GM12878 (cell line): ENCODE data around the gene LETM1. TPM values are rescaled to one million over a fixed set of nuclear protein-coding genes. Genes with fewer than 3 reads are reported as not detected.

Source experiments
- BACH1 ChIP-seq: fragments of 450-650 bp; IDR thresholded peaks from 2 replicates; pipeline ENCODE4 v1.6.1; 2017; ENCODE audit warnings: mild to moderate bottlenecking, borderline replicate concordance
- MYC ChIP-seq: IDR thresholded peaks from 2 replicates; pipeline ENCODE4 v1.6.1; 2011; ENCODE audit warnings: mild to moderate bottlenecking, low read length, moderate library complexity, inconsistent platforms; ENCODE audit not compliant: insufficient read depth, insufficient replicate concordance, insufficient read length, severe bottlenecking
- SREBF2 ChIP-seq: IDR thresholded peaks from 2 replicates; pipeline ENCODE4 v1.6.1; 2012; ENCODE audit warnings: mild to moderate bottlenecking, low read length
- ZSCAN29 ChIP-seq: fragments of 450-650 bp; IDR thresholded peaks from 2 replicates; pipeline ENCODE4 v1.6.1; 2017; ENCODE audit warnings: mild to moderate bottlenecking, moderate library complexity
- polyA plus RNA-seq, 11 experiments: library from polyadenylated mRNA; depleted of rRNA in 4 of 11; unstranded in 6 of 11; stranded (reverse) in 5 of 11; fragments of >200 nt; fragmentation: Nextera tagmentation in 4 of 11; fragmentation: Illumina TruSeq in 1 of 11; extraction: Ambion mirVana in 4 of 11; extraction: Trizol in 1 of 11; gene quantifications; 1 replicate in 1 of 11; 2 replicates in 10 of 11; pipeline versions ENCODE4 v1.2.1 to v1.2.3, GENCODE V29; 2011 to 2016; ENCODE audit warnings: inconsistent platforms in 2 of 11, missing spikeins in 2 of 11, low read depth in 1 of 11
- total RNA-seq, 4 experiments: library from RNA; depleted of rRNA in 3 of 4; stranded (reverse); fragments of >200 nt in 3 of 4; fragmentation: Illumina TruSeq in 1 of 4; extraction: Trizol in 1 of 4; gene quantifications; 2 replicates each; pipeline versions ENCODE4 v1.2.1 to v1.2.3, GENCODE V29; 2013 to 2021
- TF ChIP-seq, protein P1 (sequence below): IDR thresholded peaks from 2 replicates; pipeline ENCODE4 v1.6.1; 2011; ENCODE audit warnings: borderline replicate concordance, low read depth, mild to moderate bottlenecking, moderate library complexity, mixed read lengths, low read length; ENCODE audit not compliant: insufficient read depth; ENCODE audit errors: extremely low read length
- TF ChIP-seq, protein P2 (sequence below): IDR thresholded peaks from 2 replicates; pipeline ENCODE4 v1.6.1; 2012; ENCODE audit warnings: low read length, inconsistent platforms
- TF ChIP-seq, protein P3 (sequence below), 3 experiments: IDR thresholded peaks in 2 of 3; conservative IDR thresholded peaks in 1 of 3; 2 replicates each; pipeline ENCODE4 v1.5.1; 2011; ENCODE audit warnings: low read depth in 3 of 3, low read length in 3 of 3, mild to moderate bottlenecking in 3 of 3, control low read depth in 2 of 3, moderate library complexity in 2 of 3, inconsistent platforms in 1 of 3, mixed read lengths in 1 of 3; ENCODE audit not compliant: control insufficient read depth in 2 of 3, insufficient read depth in 1 of 3; ENCODE audit errors: extremely low read depth in 1 of 3

LETM1 gene
- total and polyA plus RNA-seq, 10 of the 15 experiments (the other 5 are each of a cell fraction or from before 2014, with no cell fraction given), result 2.6 to 65.2 (median 30.2) TPM

DNA sequence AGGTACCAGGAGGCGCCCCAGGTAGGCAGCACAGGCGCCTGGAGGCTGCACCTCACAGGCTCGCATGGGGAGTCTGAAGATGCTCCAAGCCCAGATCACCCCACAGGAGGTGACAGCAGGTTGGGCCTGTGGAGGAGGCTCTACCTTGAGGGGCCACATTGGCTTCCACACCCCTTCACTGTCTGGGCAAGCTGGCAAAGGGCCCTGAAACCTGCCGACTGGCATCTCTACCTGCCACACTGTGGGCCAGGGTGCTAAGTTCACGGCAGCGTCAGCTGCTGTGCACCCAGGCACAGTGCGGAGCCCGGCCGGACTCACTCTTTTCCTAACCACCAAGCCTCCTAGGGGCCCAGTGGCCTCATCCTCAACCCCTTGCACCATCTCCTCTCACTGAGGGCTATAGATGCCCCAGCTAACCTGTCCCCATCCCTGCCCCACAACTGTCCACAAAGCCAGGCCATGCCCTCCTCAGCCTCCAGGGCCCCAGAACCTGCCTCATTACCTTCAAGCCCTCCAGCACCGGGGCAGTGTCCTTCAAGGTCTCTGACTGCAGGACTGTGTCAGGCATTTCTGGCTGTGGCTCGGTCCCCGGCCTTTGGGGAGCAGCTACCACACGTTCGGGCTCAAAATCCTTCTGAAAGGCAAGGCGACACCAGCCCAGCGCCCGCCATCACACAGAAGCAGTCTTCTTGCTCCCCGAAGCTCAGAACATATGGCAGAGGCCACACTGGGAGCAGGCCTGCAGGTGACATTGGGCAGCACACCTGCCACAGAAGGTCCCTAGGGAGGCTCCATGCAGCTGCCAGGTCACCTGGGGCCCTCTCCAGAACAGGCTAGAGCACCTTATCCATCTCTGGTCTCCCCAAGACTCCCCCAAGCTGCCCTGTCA is 34.0 kb downstream of the LETM1 start (continued):
- TF ChIP-seq, protein P1, sequence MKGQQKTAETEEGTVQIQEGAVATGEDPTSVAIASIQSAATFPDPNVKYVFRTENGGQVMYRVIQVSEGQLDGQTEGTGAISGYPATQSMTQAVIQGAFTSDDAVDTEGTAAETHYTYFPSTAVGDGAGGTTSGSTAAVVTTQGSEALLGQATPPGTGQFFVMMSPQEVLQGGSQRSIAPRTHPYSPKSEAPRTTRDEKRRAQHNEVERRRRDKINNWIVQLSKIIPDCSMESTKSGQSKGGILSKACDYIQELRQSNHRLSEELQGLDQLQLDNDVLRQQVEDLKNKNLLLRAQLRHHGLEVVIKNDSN, result no peak
- TF ChIP-seq, protein P2, sequence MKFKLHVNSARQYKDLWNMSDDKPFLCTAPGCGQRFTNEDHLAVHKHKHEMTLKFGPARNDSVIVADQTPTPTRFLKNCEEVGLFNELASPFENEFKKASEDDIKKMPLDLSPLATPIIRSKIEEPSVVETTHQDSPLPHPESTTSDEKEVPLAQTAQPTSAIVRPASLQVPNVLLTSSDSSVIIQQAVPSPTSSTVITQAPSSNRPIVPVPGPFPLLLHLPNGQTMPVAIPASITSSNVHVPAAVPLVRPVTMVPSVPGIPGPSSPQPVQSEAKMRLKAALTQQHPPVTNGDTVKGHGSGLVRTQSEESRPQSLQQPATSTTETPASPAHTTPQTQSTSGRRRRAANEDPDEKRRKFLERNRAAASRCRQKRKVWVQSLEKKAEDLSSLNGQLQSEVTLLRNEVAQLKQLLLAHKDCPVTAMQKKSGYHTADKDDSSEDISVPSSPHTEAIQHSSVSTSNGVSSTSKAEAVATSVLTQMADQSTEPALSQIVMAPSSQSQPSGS, result no peak
- TF ChIP-seq SREBF2 (no peak), MYC (no peak), ZSCAN29 (no peak), BACH1 (no peak)
- TF ChIP-seq, protein P3, sequence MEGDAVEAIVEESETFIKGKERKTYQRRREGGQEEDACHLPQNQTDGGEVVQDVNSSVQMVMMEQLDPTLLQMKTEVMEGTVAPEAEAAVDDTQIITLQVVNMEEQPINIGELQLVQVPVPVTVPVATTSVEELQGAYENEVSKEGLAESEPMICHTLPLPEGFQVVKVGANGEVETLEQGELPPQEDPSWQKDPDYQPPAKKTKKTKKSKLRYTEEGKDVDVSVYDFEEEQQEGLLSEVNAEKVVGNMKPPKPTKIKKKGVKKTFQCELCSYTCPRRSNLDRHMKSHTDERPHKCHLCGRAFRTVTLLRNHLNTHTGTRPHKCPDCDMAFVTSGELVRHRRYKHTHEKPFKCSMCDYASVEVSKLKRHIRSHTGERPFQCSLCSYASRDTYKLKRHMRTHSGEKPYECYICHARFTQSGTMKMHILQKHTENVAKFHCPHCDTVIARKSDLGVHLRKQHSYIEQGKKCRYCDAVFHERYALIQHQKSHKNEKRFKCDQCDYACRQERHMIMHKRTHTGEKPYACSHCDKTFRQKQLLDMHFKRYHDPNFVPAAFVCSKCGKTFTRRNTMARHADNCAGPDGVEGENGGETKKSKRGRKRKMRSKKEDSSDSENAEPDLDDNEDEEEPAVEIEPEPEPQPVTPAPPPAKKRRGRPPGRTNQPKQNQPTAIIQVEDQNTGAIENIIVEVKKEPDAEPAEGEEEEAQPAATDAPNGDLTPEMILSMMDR (IDR thresholded peaks at IDR 0.05 in 2 of 3, conservative IDR thresholded peaks at IDR 0.05 in 1 of 3; ENCODE audit: control insufficient read depth in 2 of 3, extremely low read depth in 1 of 3, insufficient read depth in 1 of 3, low read depth in 3 of 3, low read length in 3 of 3), result no peak
